GM19455 (cell line): ENCODE results near the gene CA10.

ENCODE experiments used
- ATAC-seq: cut with Tn5 transposase; IDR thresholded peaks from one replicate; pipeline ENCODE4 v1.9.1; 2021; ENCODE audit not compliant: unreplicated experiment

CA10 gene

GRCh38 chr17:51770027-51770759 lies 388.3 kb downstream of the CA10 start:
- ATAC-seq, result no peak

- ATAC-seq, result no peak
Measured at GRCh38 chr17:51769231-51769630, 389.3 kb downstream of the CA10 start.

GRCh38 chr17:51768706-51769105 lies 389.8 kb downstream of the CA10 start:
- ATAC-seq, result no peak

DNA sequence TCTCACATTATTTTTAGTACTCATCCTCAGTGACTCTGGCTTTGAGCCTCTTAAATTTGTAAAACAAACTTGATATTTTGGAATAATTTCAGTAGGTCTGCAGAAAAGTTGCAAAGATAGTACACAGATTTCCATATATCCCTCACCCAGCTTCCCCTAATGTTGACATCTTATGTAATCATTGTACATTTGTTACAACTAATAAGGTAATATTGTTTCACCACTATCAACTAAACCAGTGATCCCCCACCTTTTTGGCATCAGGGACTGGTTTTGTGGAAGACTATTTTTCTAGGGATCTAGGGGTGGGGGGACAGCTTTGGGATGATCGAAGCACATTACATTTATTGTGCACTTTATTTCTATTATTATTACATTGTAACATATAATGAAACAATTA lies 391.2 kb downstream of the CA10 start:
- ATAC-seq, result no peak

- ATAC-seq, result no peak
Measured at GRCh38 chr17:51765282-51766135, 393.0 kb downstream of the CA10 start.

GRCh38 chr17:51764387-51764971 lies 394.0 kb downstream of the CA10 start:
- peak; percentile 97 for ATAC-seq

- ATAC-seq, result no peak
Measured at GRCh38 chr17:51763058-51763457, 395.5 kb downstream of the CA10 start.

GRCh38 chr17:51761105-51761504 lies 397.4 kb downstream of the CA10 start:
- ATAC-seq, result no peak

DNA sequence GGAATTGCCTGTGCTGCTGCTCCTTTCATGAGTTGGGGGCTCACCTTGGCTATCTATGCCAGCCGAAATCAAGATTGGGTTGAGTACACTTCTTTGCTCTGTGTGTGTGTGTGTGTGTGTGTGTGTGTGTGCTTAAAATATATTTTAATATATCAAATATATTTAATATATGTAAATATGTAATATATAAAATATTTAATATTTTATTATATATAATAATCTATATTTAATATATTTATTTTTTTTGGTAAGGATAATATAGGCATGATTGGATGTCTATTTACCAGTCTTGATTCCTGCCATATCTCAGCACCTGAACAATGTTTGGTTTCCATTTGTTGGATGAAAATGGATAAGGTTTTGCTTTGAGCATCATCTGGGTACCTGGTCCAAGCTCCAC lies 399.3 kb downstream of the CA10 start:
- no peak for ATAC-seq

DNA sequence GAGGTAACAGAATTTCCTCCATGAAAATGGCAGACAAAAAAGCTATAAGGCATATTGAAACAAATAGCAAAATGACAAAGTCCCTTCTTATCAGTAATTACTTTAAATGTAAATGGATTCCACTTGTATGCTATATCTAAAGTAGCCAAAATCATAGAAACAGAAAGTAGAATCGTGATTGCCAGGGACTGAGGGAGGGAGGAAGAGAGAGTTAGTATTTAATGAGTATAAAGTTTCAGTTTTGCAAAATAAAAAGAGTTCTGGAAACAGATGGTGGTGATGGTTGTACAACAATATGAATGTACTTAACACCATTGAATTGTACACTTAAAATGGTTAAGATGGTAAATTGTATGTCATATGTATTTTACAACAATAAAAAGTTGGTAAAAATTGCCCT lies 407.4 kb downstream of the CA10 start:
- ATAC-seq, result no peak

GRCh38 chr17:51748749-51749604 lies 409.5 kb downstream of the CA10 start:
- no peak for ATAC-seq

DNA sequence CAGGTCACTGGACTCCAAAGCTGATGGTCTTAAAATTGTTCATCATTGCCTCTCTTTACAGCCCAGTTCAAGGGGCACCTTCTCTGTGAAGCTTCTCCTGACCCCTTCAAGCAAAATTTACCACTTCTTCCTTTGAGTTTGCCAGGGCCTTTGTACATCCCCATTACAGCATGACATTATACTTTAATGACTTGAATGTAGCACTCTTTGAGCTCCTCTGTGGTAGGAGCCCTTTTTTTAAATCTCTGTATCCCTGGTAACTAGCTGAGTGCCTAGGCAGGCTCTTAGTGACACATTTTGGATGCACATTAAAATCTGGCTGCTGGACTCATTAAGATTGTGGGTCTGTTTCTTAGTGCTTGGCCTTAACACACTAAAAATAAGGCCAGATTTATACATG lies 412.1 kb downstream of the CA10 start:
- no peak for ATAC-seq

DNA sequence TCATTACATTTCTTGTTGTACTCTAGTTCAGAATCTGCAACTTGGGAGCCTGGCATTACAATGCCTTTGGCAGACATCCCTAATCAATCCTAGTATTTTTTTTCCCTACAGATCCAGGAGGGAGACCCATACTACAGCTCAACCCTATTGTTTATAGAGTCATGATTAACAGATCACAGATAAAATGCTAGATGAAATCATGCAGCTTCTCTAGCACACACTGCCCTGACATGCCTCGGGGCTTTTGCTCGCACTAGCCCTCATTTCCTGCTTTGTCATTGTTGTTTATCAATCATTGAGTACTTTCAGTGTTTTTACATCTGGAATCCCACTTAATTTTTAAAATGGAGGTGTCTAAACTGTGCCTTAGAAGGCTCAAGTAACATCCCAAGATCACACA lies 412.5 kb downstream of the CA10 start:
- ATAC-seq, result no peak

DNA sequence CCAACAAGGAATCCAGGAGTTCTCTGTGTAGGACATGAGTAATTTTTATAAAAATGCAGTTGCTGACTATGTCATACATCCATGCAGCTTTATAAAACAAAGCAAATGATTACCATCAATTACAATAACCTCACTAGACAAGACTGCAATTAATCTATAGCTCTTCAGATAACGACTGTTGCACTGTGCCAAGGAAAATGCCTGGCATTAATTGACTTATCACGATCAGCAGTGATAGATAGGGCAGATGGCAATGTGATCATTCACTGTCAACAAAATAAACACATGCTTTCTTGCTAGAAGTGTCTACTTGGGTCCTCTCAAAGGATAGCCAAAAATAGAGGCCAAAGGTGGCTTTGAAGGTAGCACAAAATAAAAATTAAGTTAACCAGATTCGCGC lies 415.0 kb downstream of the CA10 start:
- ATAC-seq, result no peak

GRCh38 chr17:51742571-51742970 lies 415.9 kb downstream of the CA10 start:
- no peak for ATAC-seq

- ATAC-seq, result no peak
Measured at GRCh38 chr17:51741458-51741857, 417.1 kb downstream of the CA10 start.

DNA sequence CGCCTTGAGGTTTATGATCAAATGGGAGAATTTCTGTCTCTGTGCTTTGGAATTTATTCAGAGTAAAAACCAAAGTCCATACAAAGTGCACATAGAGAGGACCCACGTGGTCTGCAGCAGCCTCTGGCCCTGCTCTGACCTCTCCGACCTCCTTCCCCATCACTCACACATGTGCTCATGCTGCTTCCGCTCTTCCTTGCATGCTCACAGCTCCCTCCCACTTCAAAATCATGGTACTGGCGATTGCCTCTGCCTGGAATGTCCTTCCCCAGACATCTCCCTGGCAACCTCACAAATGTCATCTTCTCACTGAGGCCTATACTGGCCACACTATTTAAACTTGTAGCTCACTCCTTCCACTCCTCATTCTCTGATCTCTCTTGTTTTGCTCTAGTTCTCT lies 418.0 kb downstream of the CA10 start:
- ATAC-seq, result no peak

- no peak for ATAC-seq
Measured at GRCh38 chr17:51739245-51739886, 419.1 kb downstream of the CA10 start.

GRCh38 chr17:51736356-51736755 lies 422.2 kb downstream of the CA10 start:
- no peak for ATAC-seq

- ATAC-seq, result no peak
Measured at GRCh38 chr17:51734976-51735375, 423.5 kb downstream of the CA10 start.

DNA sequence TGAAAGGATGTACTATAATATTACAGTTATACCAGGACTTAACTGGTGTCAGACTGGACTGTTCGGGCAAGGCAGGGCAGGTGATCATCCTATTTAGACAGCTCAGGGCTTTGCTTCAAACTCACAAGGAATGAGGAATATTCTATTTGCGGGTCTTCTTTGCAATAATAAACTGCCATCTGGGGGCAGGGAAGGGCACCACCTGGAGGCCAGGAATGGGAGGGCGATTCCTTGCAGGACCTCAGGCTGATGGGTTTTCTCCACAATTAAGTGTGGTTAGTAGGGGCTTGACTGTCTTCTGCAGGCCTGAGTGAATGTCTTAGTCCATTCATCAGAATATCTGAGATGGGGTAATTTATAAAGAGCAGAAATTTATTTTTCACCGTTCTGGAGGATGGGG lies 424.1 kb downstream of the CA10 start:
- no peak for ATAC-seq
